HEK293 (cell line): Measurements from ENCODE around the gene ZHX3.

Experiments used
- CTCF ChIA-PET: fragments of 350-600 bp; formaldehyde crosslinking; extraction: SDS; loops from one replicate; lab custom pipeline; 2021; ENCODE audit warnings: antibody characterized with exemption; lab: Yijun Ruan, JAX
- POLR2A ChIA-PET: fragments of 300-600 bp; formaldehyde crosslinking; extraction: SDS; loops from one replicate; lab custom pipeline; 2020; ENCODE audit warnings: antibody characterized with exemption, inconsistent platforms; lab: Yijun Ruan, JAX
- H3K27ac ChIP-seq: fragments of 200-500 bp; sonication (Bioruptor generic); 2 replicates; pipeline ENCODE4 v1.5.1; 2014; ENCODE audit warnings: low read depth, low read length, control low read depth, inconsistent platforms; ENCODE audit errors: extremely low read depth
- H3K36me3 ChIP-seq, 2 experiments: fragments of 200-500 bp in 1 of 2; sonication (Bioruptor generic) in 1 of 2; 1 replicate in 1 of 2; 2 replicates in 1 of 2; pipeline ENCODE4 v1.5.1; 2014 to 2017; ENCODE audit warnings: inconsistent platforms in 2 of 2, low read length in 2 of 2; ENCODE audit not compliant: control insufficient read depth in 2 of 2, insufficient read depth in 1 of 2
- H3K4me1 ChIP-seq: fragments of 200-500 bp; sonication (Bioruptor generic); 2 replicates; pipeline ENCODE4 v1.5.1; 2014; ENCODE audit warnings: mild to moderate bottlenecking, low read length, inconsistent platforms; ENCODE audit not compliant: control insufficient read depth, insufficient read depth
- H3K4me3 ChIP-seq: 2 replicates; pipeline ENCODE4 v1.5.1; 2011; ENCODE audit warnings: low read depth, mild to moderate bottlenecking, control low read depth, low read length, moderate library complexity
- H3K9me3 ChIP-seq: fragments of 200-500 bp; sonication (Bioruptor generic); 2 replicates; pipeline ENCODE4 v1.5.1; 2014; ENCODE audit warnings: low read depth, low read length, inconsistent platforms; ENCODE audit not compliant: control insufficient read depth, insufficient read depth
- EGR2 ChIP-seq: fragments of 450-650 bp; formaldehyde crosslinking; IDR thresholded peaks from 2 replicates; pipeline ENCODE4 v1.5.1; 2016; ENCODE audit warnings: low read depth, missing biosample characterization, missing genetic modification characterization
- HOXC10 ChIP-seq: sonication (generic); formaldehyde crosslinking; IDR thresholded peaks from 2 replicates; pipeline ENCODE4 v1.8.1; 2023; ENCODE audit warnings: mild to moderate bottlenecking, missing genetic modification reagents
- KLF9 ChIP-seq: fragments of 450-650 bp; formaldehyde crosslinking; IDR thresholded peaks from 2 replicates; pipeline ENCODE4 v1.5.1; 2016; ENCODE audit warnings: missing biosample characterization, missing genetic modification characterization, low read depth
- MYNN ChIP-seq: fragments of 450-650 bp; formaldehyde crosslinking; IDR thresholded peaks from 2 replicates; pipeline ENCODE4 v1.5.1; 2016; ENCODE audit warnings: missing biosample characterization, missing genetic modification characterization, borderline replicate concordance
- SCRT1 ChIP-seq: fragments of 450-650 bp; formaldehyde crosslinking; IDR thresholded peaks from 2 replicates; pipeline ENCODE4 v1.5.1; 2016; ENCODE audit warnings: missing biosample characterization, missing genetic modification characterization, borderline replicate concordance
- ZEB2 ChIP-seq: fragments of 450-650 bp; formaldehyde crosslinking; IDR thresholded peaks from 2 replicates; pipeline ENCODE4 v1.5.1; 2016; ENCODE audit warnings: missing biosample characterization, missing genetic modification characterization
- ZFHX2 ChIP-seq: fragments of 450-650 bp; formaldehyde crosslinking; conservative IDR thresholded peaks from 2 replicates; pipeline ENCODE4 v1.5.1; 2016; ENCODE audit warnings: missing biosample characterization, missing genetic modification characterization
- ZNF24 ChIP-seq: fragments of 450-650 bp; formaldehyde crosslinking; IDR thresholded peaks from 2 replicates; pipeline ENCODE4 v1.5.1; 2016; ENCODE audit warnings: missing biosample characterization, missing genetic modification characterization
- ZNF335 ChIP-seq: fragments of 450-650 bp; formaldehyde crosslinking; conservative IDR thresholded peaks from 2 replicates; pipeline ENCODE4 v1.5.1; 2016; ENCODE audit warnings: missing biosample characterization, missing genetic modification characterization
- ZNF521 ChIP-seq: fragments of 450-650 bp; formaldehyde crosslinking; IDR thresholded peaks from 2 replicates; pipeline ENCODE4 v1.5.1; 2017; ENCODE audit warnings: missing biosample characterization, mild to moderate bottlenecking, missing genetic modification characterization
- ZNF529 ChIP-seq: fragments of 450-650 bp; formaldehyde crosslinking; IDR thresholded peaks from 2 replicates; pipeline ENCODE4 v1.5.1; 2017; ENCODE audit warnings: missing genetic modification characterization, missing biosample characterization; ENCODE audit not compliant: insufficient replicate concordance
- ZNF548 ChIP-seq: fragments of 450-650 bp; formaldehyde crosslinking; IDR thresholded peaks from 2 replicates; pipeline ENCODE4 v1.5.1; 2016; ENCODE audit warnings: missing biosample characterization, missing genetic modification characterization
- ZNF623 ChIP-seq: fragments of 450-650 bp; formaldehyde crosslinking; IDR thresholded peaks from 2 replicates; pipeline ENCODE4 v1.5.1; 2016; ENCODE audit warnings: missing biosample characterization, missing genetic modification characterization
- TF ChIP-seq, protein P1 (sequence below): fragments of 450-650 bp; formaldehyde crosslinking; IDR thresholded peaks from 2 replicates; pipeline ENCODE4 v1.5.1; 2016; ENCODE audit warnings: missing biosample characterization, missing genetic modification characterization
- TF ChIP-seq, protein P2 (sequence below): fragments of 450-650 bp; formaldehyde crosslinking; IDR thresholded peaks from 2 replicates; pipeline ENCODE4 v1.5.1; 2016; ENCODE audit warnings: missing biosample characterization, missing genetic modification characterization
- TF ChIP-seq, protein P3 (sequence below): fragments of 450-650 bp; formaldehyde crosslinking; IDR thresholded peaks from 2 replicates; pipeline ENCODE4 v1.5.1; 2017; ENCODE audit warnings: missing biosample characterization, missing genetic modification characterization

ZHX3 gene

DNA sequence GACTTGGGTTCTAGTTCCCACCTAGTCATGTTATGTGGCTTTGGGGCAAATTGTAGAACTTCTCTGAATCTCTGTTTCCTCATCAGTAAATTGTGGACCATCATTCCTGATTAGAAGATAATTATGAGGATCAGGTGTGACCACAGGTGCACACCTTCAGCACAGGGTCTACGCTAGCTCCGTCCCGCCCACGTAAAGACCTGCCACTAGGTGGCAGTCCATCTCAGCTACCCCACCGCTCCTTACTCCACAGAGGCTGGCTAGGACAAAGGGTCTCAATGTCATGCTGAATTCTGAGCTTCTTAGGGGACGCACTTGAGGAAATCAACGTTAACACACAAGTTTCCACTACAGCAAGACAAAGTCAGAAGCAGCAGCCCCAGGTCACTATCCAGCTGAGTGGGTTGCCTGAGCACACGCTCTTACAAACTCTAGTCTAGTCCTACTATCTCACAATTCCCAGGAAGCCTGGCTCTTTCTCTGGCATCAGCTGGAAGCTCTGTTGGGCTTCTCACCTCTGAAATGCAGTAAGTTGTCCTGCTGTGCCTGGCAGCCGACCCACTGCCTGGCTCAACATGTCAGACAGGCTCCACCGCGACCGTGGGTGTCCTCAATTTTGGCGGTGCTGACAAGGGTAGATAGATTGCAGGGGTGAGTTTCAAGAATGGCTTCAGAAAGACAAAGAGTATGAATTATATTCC, 182.2 kb downstream of the ZHX3 start (continued):
- TF ChIP-seq, protein P1, sequence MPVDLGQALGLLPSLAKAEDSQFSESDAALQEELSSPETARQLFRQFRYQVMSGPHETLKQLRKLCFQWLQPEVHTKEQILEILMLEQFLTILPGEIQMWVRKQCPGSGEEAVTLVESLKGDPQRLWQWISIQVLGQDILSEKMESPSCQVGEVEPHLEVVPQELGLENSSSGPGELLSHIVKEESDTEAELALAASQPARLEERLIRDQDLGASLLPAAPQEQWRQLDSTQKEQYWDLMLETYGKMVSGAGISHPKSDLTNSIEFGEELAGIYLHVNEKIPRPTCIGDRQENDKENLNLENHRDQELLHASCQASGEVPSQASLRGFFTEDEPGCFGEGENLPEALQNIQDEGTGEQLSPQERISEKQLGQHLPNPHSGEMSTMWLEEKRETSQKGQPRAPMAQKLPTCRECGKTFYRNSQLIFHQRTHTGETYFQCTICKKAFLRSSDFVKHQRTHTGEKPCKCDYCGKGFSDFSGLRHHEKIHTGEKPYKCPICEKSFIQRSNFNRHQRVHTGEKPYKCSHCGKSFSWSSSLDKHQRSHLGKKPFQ: peak; percentile 92
- no peak for TF ChIP-seq ZNF529 (tag by site-specific recombination)
- peak; percentile 41 for TF ChIP-seq EGR2
- TF ChIP-seq, protein P2, sequence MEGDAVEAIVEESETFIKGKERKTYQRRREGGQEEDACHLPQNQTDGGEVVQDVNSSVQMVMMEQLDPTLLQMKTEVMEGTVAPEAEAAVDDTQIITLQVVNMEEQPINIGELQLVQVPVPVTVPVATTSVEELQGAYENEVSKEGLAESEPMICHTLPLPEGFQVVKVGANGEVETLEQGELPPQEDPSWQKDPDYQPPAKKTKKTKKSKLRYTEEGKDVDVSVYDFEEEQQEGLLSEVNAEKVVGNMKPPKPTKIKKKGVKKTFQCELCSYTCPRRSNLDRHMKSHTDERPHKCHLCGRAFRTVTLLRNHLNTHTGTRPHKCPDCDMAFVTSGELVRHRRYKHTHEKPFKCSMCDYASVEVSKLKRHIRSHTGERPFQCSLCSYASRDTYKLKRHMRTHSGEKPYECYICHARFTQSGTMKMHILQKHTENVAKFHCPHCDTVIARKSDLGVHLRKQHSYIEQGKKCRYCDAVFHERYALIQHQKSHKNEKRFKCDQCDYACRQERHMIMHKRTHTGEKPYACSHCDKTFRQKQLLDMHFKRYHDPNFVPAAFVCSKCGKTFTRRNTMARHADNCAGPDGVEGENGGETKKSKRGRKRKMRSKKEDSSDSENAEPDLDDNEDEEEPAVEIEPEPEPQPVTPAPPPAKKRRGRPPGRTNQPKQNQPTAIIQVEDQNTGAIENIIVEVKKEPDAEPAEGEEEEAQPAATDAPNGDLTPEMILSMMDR (tag by site-specific recombination): peak; percentile 78
- TF ChIP-seq KLF9 (tag by site-specific recombination): peak; percentile 28; the same call in 1 of the 2 replicates
- TF ChIP-seq HOXC10 (CRISPR knock-in tag): no peak
- TF ChIP-seq, protein P3, sequence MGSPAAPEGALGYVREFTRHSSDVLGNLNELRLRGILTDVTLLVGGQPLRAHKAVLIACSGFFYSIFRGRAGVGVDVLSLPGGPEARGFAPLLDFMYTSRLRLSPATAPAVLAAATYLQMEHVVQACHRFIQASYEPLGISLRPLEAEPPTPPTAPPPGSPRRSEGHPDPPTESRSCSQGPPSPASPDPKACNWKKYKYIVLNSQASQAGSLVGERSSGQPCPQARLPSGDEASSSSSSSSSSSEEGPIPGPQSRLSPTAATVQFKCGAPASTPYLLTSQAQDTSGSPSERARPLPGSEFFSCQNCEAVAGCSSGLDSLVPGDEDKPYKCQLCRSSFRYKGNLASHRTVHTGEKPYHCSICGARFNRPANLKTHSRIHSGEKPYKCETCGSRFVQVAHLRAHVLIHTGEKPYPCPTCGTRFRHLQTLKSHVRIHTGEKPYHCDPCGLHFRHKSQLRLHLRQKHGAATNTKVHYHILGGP (tag by site-specific recombination): no peak
- TF ChIP-seq ZEB2: peak; percentile 74
- 0 out of 2 replicates have a peak, but pooled peaks have one; percentile 13 for TF ChIP-seq ZNF335 (tag by site-specific recombination)
- 0 out of 2 replicates have a peak, but pooled peaks have one; percentile 35 for TF ChIP-seq SCRT1

DNA sequence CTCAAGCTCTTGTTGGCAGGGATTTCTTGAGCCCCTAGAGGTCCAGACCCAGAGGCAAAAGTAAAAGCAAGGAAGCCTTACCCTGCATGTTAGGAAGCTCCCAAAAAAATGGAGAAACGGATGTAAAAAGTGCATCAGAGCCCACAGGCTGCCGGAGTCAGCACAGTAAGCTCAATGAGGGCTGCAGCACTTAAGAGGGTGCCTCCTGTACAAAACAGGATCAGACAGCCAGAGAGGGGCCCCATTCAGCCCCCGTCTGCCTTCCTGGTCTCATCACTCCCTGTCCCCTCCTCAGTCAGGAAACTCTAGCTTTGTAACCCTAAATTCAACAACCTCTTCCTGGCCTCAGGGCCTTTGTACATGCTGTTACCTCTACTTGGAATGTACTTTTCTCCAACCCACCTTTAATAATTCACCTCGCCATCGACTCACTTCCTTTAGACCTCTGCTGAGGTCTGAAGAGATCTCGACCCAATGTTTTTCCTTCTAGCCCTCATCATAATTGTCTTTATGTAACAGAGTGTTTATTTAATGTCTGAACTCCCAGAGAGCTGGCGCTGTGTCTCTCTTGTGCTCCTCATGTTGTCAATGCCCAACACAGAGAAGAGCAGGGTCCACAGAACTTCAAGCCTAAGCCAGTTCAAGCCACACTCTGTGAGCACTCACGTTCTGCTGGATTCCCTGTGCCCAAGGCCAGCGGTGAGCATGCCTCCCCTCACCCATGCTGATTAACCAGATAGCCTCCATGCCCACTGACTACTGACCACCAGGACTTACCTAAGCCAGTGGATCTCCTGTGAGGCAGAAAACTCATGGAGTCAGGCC, 183.0 kb downstream of the ZHX3 start:
- ChIA-PET POLR2A (interaction anchor here (1.4 to 1.7 kb wide), 2 partner anchors 38 to 206 kb away, joined by 4 to 5 read pairs; partner anchors contain the start of gene LPIN3), CTCF (interaction anchor here (0.5 to 5.1 kb wide), 52 partner anchors 7 to 596 kb away, joined by 3 to 39 read pairs (median 4); partner anchors contain the start of genes EMILIN3 and LPIN3)
- Histone ChIP-seq H3K9me3 (no peaks in the 10 kb centered on the region), H3K4me1 (no peaks in the 10 kb centered on the region), H3K27ac (no peak overlapping the region), H3K36me3 (peaks cover 0 to 8% of the 10 kb centered on the region in 2 experiments; a peak in 1 of 3 replicates), H3K4me3 (no peak overlapping the region)
- TF ChIP-seq ZNF623 (tag by site-specific recombination) (peak; percentile 93), ZFHX2 (no peak), ZNF521 (tag by site-specific recombination) (no peak), MYNN (tag by site-specific recombination) (no peak), ZNF24 (tag by site-specific recombination) (no peak), ZNF548 (tag by site-specific recombination) (no peak)
